ENCODE results near the gene TNRC6C. TPM values are rescaled to one million over a fixed set of nuclear protein-coding genes. Genes with fewer than 3 reads are reported as not detected.

TNRC6C gene
- total RNA-seq, 3 donors from 2014 or later (not counting 1 experiment from before 2014, with no cell fraction given) = 74.3 to 100 (median 76.3) TPM

DNA sequence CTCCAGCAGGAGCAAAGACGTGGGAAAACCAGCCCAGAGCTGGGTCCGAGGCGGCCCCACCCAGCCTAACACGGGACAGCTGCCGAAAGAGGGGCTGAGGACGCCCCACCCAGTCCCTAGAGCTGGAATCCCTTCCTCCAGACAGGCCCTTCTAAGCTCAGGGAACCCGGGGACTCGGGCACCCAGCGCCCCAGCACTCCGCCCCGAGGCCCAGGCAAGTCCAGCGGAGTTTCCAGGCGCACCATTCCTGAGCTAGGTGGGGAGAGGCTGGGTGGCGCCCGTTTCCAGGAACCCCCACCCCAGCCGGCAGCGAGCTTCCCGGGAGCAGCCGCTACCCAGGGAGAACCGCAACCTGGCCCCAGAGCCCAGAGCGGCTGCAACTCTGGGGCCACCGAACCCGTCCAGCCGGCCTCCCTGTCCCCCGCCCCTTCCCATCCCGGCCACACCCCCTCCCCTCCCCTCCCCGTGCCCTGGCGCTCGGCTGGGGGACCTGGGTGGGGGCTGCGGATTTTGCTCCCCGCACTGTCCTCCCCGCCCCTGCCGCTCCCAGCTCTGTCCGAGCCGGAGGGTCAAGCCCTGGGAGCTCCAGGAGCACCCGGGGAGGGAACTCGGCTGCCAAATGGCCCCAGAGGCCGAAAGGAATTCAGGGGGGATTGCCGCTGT is 169.5 kb downstream of the TNRC6C start:
- H3K4me3 ChIP-seq (ENCODE audit: low read length) = peak overlapping the region; percentile 91
- DNase-seq (peak in 1 of 2 donors; percentile 46), ATAC-seq (no peak)
- Mint-ChIP-seq H3K27me3 (ENCODE audit: low read depth in 2 of 2) (no peaks in the 10 kb centered on the region), H3K4me1 (peaks cover 41 to 66% of the 10 kb centered on the region in 2 donors), H3K36me3 (no peaks in the 10 kb centered on the region), H3K4me3 (peak overlapping the region; percentile 92), H3K27ac (peak overlapping the region; percentile 81 to 87), H3K9me3 (no peaks in the 10 kb centered on the region)
- H3K9me3 ChIP-seq (ENCODE audit: control insufficient read depth, insufficient read depth, low read length) = no peaks in the 10 kb centered on the region
- no peak for TF ChIP-seq CTCF (IDR thresholded peaks at IDR 0.05)
- H3K27me3 ChIP-seq (ENCODE audit: control insufficient read depth, insufficient read depth, low read length) = no peaks in the 10 kb centered on the region
- WGBS (ENCODE audit: insufficient coverage) = under 1% methylated on average over 35 of the region's 39 CpGs
- peaks cover 83% of the 10 kb centered on the region for H3K4me1 ChIP-seq (ENCODE audit: control insufficient read depth, insufficient read depth, low read length)
- peaks cover 50% of the 10 kb centered on the region for H3K36me3 ChIP-seq (ENCODE audit: control insufficient read depth, insufficient read depth, low read length)
- peak overlapping the region; percentile 45 for H3K27ac ChIP-seq (ENCODE audit: low read length)
- intact Hi-C loops (cut with micrococcal nuclease) = no loop called here

DNA sequence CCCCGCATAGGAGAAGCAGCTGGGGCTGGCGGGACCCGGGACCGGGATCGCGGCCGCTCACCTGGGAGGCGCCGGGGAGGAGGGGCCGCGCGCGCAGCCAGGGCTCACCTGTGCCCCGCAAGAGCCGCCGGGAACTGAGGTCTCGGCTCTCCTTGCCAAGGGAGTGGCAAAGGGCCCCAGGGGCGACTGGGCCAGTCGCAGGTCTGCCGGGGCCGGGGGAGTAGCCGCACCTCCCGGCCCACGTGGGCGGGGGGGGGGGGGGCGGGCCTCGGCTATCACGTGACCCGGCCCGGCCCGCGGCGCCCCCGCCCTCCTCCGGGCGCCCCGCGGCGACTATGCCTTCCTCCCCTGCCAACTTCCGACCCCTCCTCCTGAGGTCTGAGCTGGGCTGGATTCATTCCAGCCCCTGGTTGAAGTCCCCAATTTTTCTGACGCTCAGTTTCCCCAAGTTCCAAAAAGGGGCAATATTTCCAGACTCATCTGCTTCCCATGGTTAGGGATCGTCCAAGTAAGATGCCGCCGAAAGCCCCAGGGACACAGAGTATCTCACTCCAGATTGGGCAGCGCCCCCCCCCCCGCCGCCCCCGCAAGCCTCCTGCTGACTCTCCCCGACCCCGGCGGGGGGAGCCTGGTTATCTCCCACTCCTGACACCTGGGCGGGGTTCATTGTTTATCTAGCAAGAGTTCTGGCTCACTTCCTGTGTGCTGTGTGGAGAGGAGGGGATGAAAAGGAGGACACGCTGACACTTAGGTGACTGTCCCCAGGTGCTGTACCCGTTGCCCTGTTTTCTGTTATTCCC is 170.2 kb downstream of the TNRC6C start, which contains the start of gene TMC6:
TSS of gene TMC6 (minus strand) at position 205 of the 800 bp plus-strand sequence. CDS start 1,923 bp downstream, outside the sequence.
- peaks cover 50% of the 10 kb centered on the region for H3K36me3 ChIP-seq (ENCODE audit: control insufficient read depth, insufficient read depth, low read length)
- DNase-seq (peak; percentile 62 to 87), ATAC-seq (peak; percentile 24 to 48 (median 47))
- Mint-ChIP-seq H3K36me3 (no peaks in the 10 kb centered on the region), H3K27me3 (ENCODE audit: low read depth in 2 of 2) (no peaks in the 10 kb centered on the region), H3K27ac (peak within 1 kb of the TSS; percentile 88 to 99), H3K4me3 (peak within 1 kb of the TSS; percentile 93), H3K9me3 (no peaks in the 10 kb centered on the region), H3K4me1 (peaks cover 42 to 66% of the 10 kb centered on the region in 2 donors)
- H3K9me3 ChIP-seq (ENCODE audit: control insufficient read depth, insufficient read depth, low read length) = no peaks in the 10 kb centered on the region
- H3K27me3 ChIP-seq (ENCODE audit: control insufficient read depth, insufficient read depth, low read length) = no peaks in the 10 kb centered on the region
- H3K27ac ChIP-seq (ENCODE audit: low read length) = peak within 1 kb of the TSS; percentile 74
- intact Hi-C loops (cut with micrococcal nuclease) = no loop called here
- no peak for TF ChIP-seq CTCF (IDR thresholded peaks at IDR 0.05)
- under 1% methylated on average over 53 of the region's 54 CpGs for WGBS (ENCODE audit: insufficient coverage)
- peaks cover 83% of the 10 kb centered on the region for H3K4me1 ChIP-seq (ENCODE audit: control insufficient read depth, insufficient read depth, low read length)
- peak within 1 kb of the TSS; percentile 91 for H3K4me3 ChIP-seq (ENCODE audit: low read length)

GRCh38 chr17:78129351-78130089 is 171.0 kb downstream of the TNRC6C start:
- ATAC-seq (no peak), DNase-seq (peak in 1 of 2 donors; percentile 70)
- no peaks in the 10 kb centered on the region for H3K27me3 Mint-ChIP-seq (ENCODE audit: low read depth in 2 of 2)
- peak overlapping the region; percentile 93 for H3K4me3 Mint-ChIP-seq
- Histone ChIP-seq H3K4me1 (ENCODE audit: control insufficient read depth, insufficient read depth, low read length) (peaks cover 83% of the 10 kb centered on the region), H3K27me3 (ENCODE audit: control insufficient read depth, insufficient read depth, low read length) (no peaks in the 10 kb centered on the region), H3K36me3 (ENCODE audit: control insufficient read depth, insufficient read depth, low read length) (peaks cover 51% of the 10 kb centered on the region), H3K4me3 (ENCODE audit: low read length) (peak overlapping the region; percentile 71), H3K27ac (ENCODE audit: low read length) (peak overlapping the region; percentile 74), H3K9me3 (ENCODE audit: control insufficient read depth, insufficient read depth, low read length) (no peaks in the 10 kb centered on the region)
- no peaks in the 10 kb centered on the region for H3K9me3 Mint-ChIP-seq
- peaks cover 45 to 66% of the 10 kb centered on the region in 2 donors for H3K4me1 Mint-ChIP-seq
- WGBS (ENCODE audit: insufficient coverage) = 19% methylated on average over 4 of the region's 4 CpGs
- no peaks in the 10 kb centered on the region for H3K36me3 Mint-ChIP-seq
- no peak for TF ChIP-seq CTCF (IDR thresholded peaks at IDR 0.05)
- peak overlapping the region; percentile 88 to 99 for H3K27ac Mint-ChIP-seq
- intact Hi-C loops (cut with micrococcal nuclease) = loop anchor here (1.0 to 5.0 kb wide), 2 partner anchors 8 to 1673 kb away; no protein-coding TSS in a partner anchor
